GM20431 (cell line): ENCODE results near the gene TMOD3.
"Not testable (repeated sequence)": the region's sequence is repeated elsewhere in the genome, so short reads cannot be mapped to it uniquely, and the experiment has no call there.

Source experiments
- in situ Hi-C: fragments of 300-500 bp; cut with MseI, MboI; formaldehyde crosslinking; loops from one replicate; pipeline ENCODE4 v1.15.0; 2020; ENCODE audit warnings: low sequenced_read_pairs; ENCODE audit not compliant: unreplicated experiment

Gene TMOD3

GRCh38 chr15:51829376-51830275, at the start of gene TMOD3:
TMOD3 (plus strand) TSS chr15:51829653; CDS start chr15:51862885, 33,232 bp downstream.
- in situ Hi-C loops = no loop called here

DNA sequence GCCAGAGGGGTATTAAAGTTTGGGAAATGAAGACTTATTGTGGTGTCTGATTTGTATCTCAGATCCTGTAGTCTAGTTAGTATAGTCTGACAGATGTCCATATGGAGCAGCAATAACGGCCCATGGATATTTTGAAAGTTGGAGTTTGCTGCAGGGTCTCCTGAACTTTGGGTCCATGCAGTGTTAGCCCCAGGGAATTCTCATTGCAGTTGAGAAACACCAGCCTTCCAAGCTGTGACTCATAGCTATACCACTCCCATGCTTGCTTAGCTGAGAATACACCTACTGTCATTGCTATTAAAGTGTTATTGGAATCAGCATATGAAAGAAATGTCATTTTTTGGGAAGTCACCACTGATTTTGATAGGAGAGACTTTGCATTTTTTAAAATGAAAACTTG, 48.8 kb upstream of the TMOD3 start:
- in situ Hi-C loops = no loop called here

GRCh38 chr15:51781506-51781905, 47.9 kb upstream of the TMOD3 start:
- in situ Hi-C loops = no loop called here

DNA sequence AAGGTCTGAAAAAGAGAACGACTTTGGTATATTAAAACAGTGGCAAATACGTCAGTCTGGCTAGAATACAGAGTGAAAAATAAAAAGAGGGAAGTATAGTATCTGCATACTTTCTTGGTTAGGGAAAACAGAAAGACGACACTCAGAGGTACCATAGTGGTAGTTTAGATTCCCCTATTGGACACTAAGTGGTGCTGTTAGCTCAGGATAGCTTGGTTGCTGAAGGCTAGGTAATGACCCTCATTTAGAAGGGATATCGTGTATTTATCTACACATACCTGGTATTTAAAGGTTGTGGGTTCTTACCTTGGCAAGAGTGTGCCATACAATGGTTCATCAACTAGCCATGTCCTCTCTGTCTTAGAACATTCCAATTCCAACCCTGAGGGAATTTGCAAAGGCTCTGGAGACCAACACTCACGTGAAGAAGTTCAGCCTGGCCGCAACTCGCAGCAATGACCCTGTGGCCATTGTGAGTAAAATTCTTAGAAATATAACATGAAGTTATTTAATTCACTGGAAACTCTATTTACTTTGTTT, 47.0 kb upstream of the TMOD3 start:
- in situ Hi-C loops = no loop called here

DNA sequence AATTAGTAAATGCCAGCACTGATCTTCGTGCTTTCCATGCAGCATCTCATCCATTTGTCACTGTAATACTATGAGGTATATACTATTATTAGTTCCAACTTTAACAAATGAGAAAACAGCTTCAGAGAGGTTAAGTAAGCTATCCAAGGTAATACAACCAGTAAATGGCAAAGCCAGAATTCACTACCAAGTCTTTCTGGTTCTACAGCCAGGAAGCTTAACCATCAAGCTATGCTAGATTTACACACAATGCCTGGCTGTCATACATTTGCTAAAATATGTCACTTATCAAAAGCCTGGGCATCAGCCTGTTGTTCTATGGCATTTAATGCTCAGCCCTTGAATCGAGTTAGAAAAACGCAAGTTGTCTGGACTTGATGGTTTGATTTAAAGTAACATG, 45.5 kb upstream of the TMOD3 start:
- in situ Hi-C loops = no loop called here

DNA sequence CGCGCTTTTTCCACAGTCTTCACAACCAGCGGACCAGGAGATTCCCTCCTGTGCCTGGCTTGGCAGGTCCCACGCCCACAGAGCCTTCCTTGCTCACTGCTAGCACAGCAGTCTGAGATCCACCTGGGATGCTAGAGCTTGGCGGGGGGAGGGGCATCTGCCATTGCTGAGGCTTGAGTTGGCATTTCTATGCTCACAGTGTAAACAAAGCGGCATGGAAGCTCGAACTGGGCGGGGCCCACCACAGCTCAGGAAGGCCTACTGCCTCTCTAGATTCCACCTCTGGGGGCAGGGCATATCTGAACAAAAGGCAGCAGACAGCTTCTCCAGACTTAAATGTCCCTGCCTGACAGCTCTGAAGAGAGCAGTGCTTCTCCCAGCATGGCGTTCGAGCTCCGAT, 42.3 kb upstream of the TMOD3 start:
- in situ Hi-C loops = not testable (repeated sequence)

- in situ Hi-C loops = not testable (repeated sequence)
These were observed 37.0 kb upstream of the TMOD3 start for GRCh38 chr15:51792474-51792873.

- in situ Hi-C loops = no loop called here
These were observed 35.7 kb upstream of the TMOD3 start for GRCh38 chr15:51793521-51794305.

DNA sequence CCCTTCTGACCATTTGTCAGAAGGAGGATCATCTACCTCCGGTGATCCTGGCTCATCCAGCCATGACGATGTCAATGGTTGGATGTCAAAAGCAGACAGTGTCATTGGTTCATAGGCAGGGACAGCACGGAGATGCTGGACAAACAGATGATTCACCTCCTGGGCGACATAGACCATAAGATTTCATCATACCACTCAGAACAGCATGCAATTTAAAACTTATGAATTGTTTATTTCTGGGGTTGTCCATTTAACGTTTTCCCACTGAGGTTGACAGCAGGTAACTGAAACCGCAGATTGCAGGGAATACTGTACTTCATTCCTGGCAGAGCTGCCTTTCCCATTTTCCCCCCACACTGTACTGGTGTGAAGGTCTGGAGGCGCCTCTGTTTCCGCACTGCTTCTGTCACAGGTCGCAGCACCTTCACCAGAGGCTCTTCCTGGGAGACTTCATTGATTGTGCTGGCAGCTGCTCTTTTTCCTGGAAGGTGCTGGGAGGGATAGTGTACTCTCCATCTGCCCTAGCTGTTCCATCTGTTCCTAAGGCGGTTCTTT, 32.5 kb upstream of the TMOD3 start:
- in situ Hi-C loops = no loop called here

DNA sequence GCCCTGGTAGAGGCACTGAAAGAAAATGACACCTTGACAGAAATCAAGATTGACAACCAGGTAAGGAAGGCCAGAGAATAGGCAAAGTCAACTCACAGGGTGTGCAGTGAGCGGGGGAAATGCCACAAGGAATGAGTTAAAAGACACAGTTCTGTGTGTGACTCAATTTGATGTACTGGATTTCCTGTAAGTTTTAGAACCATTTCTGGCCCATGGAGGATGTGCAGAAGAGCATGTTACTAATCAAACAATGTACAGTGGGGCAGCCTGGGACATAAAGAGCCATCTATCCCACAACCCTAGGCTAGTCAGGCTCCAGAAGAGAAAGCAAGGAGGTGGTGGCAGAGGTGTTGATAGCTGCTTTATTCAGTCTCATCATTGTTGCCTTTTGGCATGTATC, 31.2 kb upstream of the TMOD3 start:
- in situ Hi-C loops = no loop called here

- in situ Hi-C loops = no loop called here
These were observed 29.9 kb upstream of the TMOD3 start for GRCh38 chr15:51799282-51800252.

DNA sequence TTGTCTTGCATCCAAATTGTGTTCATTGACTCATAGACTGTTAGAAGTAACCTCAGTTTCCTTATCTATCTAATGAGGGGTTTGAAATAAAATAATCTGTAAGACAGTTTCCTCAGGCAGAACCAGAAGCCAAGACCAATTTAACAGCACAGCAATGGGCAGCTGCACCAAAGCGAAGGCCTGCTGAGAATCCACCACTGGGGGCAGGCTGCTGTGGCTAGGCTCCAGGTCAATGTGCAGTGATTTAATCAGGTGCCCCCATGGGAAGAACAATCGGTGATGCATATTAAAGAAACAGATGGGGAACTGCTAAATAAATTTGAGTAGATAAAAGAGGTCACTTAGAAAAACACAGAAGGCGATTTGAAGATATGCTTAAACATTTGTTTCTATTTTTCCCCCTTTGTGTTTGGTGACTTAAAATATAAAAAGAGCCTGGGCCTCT, 28.0 kb upstream of the TMOD3 start:
- in situ Hi-C loops = no loop called here

DNA sequence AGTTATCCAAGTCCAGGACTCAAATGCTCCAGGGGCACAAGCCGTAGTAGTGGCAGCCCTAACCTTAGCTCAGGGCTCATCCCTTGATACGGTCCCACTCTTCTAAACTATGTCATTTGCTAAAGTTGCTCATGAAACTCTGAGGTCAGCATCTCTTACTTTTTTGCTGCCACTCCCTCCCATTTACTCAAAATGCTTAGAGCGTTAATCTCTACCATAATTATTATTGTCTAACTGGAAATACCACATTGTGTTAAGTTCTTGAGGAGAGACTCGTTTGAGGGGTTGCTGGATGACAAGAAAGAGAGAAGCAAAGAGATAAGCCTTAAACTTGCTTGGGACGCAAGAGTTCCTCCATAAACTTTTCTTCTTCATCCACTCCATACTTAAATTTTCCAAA, 26.9 kb upstream of the TMOD3 start:
- in situ Hi-C loops = no loop called here

DNA sequence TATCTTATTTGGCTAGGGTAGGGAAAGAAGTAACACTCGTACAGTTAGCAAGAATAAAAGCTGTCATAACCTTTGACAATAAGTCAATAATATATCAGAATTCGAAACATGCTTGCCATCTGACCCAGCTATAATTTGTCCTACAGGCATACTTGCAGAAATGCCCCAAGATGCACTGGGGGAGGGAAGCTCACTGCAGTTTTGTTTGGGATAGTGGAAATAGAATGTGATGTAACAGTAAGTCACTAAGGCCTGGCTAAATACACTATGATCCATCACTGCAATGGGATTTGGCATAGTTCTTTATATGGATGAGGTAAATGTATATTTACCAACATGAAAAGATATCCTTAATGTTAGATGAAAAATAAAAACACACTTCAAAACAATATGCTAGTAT, 25.5 kb upstream of the TMOD3 start:
- in situ Hi-C loops = no loop called here

DNA sequence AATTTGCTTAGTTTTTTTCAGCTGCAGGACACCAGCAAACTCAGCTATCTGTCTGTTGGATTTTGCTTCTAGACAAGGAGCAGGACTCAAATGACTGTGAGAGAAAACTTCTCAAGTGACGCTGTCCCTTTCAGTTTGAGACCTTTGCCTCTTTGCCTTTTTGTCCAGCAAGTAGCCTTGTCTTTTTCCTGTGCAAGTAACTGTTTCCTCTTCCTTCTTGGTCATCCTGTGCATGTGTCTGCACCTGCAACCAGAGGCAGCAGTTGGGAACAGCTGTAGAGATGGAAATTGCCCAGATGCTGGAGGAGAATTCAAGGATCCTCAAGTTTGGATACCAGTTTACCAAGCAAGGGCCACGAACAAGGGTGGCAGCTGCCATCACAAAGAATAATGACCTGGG, 23.3 kb upstream of the TMOD3 start:
- in situ Hi-C loops = no loop called here

DNA sequence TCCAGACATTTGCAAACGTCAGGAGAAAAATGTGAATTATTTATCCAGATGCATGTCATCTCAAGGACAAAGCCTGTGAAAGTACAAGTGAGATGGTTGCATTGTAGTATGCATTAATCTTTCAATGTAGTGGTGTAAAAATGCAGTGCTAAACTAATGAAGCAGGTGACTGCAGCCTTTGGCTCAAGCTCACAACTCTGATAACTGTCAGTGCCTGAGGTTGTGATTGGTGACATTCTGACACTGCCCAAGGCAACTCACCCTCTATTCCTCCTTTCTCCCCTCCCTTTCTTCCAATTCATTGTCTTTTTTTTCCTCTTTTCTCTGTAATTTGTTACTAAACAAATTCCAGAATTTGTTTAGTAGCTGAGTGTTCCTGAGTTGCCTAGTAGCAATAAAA, 20.0 kb upstream of the TMOD3 start:
- in situ Hi-C loops = no loop called here

DNA sequence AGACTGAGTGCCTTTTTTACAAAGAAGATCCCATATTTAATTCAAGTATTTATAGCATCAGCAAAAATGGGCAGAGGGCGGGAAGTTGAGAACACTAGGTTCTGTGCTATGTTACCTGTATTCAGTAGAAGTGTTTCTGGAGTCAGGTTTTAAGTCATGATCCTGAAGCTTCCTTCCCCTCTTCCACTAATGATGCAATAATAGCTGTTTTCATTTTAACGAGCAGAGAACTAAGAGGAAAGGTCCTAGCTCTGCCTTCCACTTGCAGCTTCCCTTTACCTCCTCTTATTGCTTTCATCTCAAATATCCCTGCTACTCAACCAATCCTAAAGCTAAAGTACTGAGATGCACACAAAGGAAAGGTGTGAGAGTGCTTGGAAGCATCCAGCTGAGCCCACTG, 16.9 kb upstream of the TMOD3 start:
- in situ Hi-C loops = no loop called here

DNA sequence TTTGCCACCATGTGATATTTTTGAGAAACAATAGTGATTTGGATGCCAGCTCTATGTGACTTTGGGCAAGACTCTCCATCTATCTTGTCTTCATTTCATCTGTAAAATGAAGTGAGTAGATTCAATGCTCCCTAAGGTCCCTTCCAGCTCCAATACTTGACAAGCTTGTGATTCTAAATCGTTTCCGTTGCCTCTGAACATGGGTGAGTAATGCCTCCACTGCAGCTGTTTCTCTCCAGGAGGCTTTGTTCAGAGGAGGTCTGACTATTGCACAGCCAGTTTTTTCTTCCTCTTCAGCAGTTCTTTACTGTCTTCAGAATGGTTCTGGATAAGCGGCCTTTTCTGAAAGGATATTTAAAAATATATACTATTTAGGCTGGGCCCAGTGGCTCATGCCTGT, 14.8 kb upstream of the TMOD3 start:
- in situ Hi-C loops = no loop called here

GRCh38 chr15:51816611-51817010, 12.8 kb upstream of the TMOD3 start:
- in situ Hi-C loops = no loop called here

DNA sequence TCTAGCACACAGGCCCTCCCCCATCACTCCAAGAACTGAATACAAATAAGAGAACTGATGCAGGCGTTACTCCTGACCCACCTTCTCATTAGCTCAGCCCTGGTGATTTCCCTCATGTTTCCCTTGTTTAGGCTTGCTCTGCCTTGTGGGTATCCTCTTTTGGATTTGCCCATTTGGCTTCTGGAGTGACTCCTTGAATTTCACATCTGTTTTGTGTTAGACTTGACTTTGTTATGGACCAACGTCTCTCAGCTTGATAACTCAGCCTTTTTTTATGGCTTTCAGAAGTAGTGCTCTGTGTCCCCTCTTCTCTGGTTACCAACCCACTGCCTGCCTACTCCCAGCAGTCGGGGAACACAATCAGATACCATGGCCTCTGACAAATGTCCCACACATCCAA, 11.3 kb upstream of the TMOD3 start:
- in situ Hi-C loops = no loop called here
